ENCODE measurements around the gene STK32B.
"Not testable (repeated sequence)": the region's sequence is repeated elsewhere in the genome, so short reads cannot be mapped to it uniquely, and the experiment has no call there.

The STK32B gene

GRCh38 chr4:5030927-5031326 lies 20.4 kb upstream of the STK32B start:
- no peak for DNase-seq

GRCh38 chr4:5032813-5033212 lies 18.5 kb upstream of the STK32B start:
- no peak for DNase-seq

- DNase-seq: no peak
Measured at GRCh38 chr4:5033281-5033841, 17.9 kb upstream of the STK32B start.

GRCh38 chr4:5034206-5034605 lies 17.1 kb upstream of the STK32B start:
- DNase-seq: no peak

- no peak for DNase-seq
Measured at GRCh38 chr4:5036239-5036638, 15.0 kb upstream of the STK32B start.

GRCh38 chr4:5037553-5038551 lies 13.4 kb upstream of the STK32B start:
- no peak for DNase-seq

- DNase-seq: no peak
Measured at GRCh38 chr4:5039800-5040199, 11.5 kb upstream of the STK32B start.

- DNase-seq: no peak
Measured at GRCh38 chr4:5040856-5041620, 10.2 kb upstream of the STK32B start.

GRCh38 chr4:5041699-5042098 lies 9.6 kb upstream of the STK32B start:
- no peak for DNase-seq

GRCh38 chr4:5043579-5043978 lies 7.7 kb upstream of the STK32B start:
- no peak for DNase-seq

GRCh38 chr4:5044341-5044740 lies 6.9 kb upstream of the STK32B start:
- DNase-seq: no peak

- DNase-seq: no peak
Measured at GRCh38 chr4:5045097-5045496, 6.2 kb upstream of the STK32B start.

GRCh38 chr4:5048721-5049120 lies 2.6 kb upstream of the STK32B start:
- DNase-seq: no peak

GRCh38 chr4:5050520-5051277 lies 581 bp upstream of the STK32B start:
- DNase-seq: no peak

- no peak for DNase-seq
Measured at GRCh38 chr4:5052204-5052702, 973 bp downstream of the STK32B start.

GRCh38 chr4:5052726-5053425 lies 1.6 kb downstream of the STK32B start:
- DNase-seq: no peak

GRCh38 chr4:5054532-5054931 lies 3.3 kb downstream of the STK32B start:
- no peak for DNase-seq

GRCh38 chr4:5055411-5055810 lies 4.1 kb downstream of the STK32B start:
- no peak for DNase-seq

GRCh38 chr4:5066101-5066500 lies 14.8 kb downstream of the STK32B start:
- DNase-seq: no peak

- not testable (repeated sequence) for DNase-seq
Measured at GRCh38 chr4:5066968-5067367, 15.7 kb downstream of the STK32B start.

- DNase-seq: no peak
Measured at GRCh38 chr4:5067908-5068307, 16.6 kb downstream of the STK32B start.

- no peak for DNase-seq
Measured at GRCh38 chr4:5069901-5070300, 18.6 kb downstream of the STK32B start.

Measured in activated gamma-delta T cell (primary cell).